K562 (cell line): ENCODE data around the gene C10orf105. TPM values are rescaled to one million over a fixed set of nuclear protein-coding genes. Genes with fewer than 3 reads are reported as not detected.

ENCODE experiments used
- ATAC-seq: fragments of 200-7000 bp; cut with Tn5 transposase; 3 replicates; pipeline ENCODE4 v1.9.1; 2020; ENCODE audit warnings: moderate library complexity
- BruUV-seq: library from RNA; stranded (reverse); fragments of 400-500 nt; replicated peaks from 2 replicates; lab custom pipeline; 2021; lab: Mats Ljungman, UMichigan
- CTCF ChIA-PET: fragments of 300-600 bp; formaldehyde crosslinking; extraction: SDS; loops from one replicate; lab custom pipeline; 2021; ENCODE audit warnings: low intra/inter-chr PET ratio; lab: Yijun Ruan, JAX
- POLR2A ChIA-PET: fragments of 300-600, 350-650 bp; sonication (Branson Sonifier 250); formaldehyde crosslinking; extraction: SDS; loops from one replicate; lab custom pipeline; 2021; ENCODE audit warnings: antibody characterized with exemption, inconsistent platforms; lab: Yijun Ruan, JAX
- DNase-seq, 4 experiments: peaks; one replicate each; pipeline versions ENCODE4 v3.0.0 to v3.0.0-alpha.2; 2011 to 2018; ENCODE audit warnings: low spot score in 3 of 4, mixed read lengths in 3 of 4; ENCODE audit errors: extremely low read depth in 1 of 4
- FAIRE-seq: peaks from 2 replicates; lab custom pipeline; 2011; peaks lifted over from hg19 to GRCh38; lab: Jason Lieb, UNC
- H2AFZ ChIP-seq: 2 replicates; pipeline ENCODE4 v1.6.0; 2011; ENCODE audit warnings: low read depth, low read length, control low read depth, inconsistent platforms
- H3K27ac ChIP-seq: fragments of 200-600 bp; 3 replicates; pipeline ENCODE4 v1.8.0; 2011; ENCODE audit warnings: low read depth, mild to moderate bottlenecking, control low read depth, inconsistent platforms, low read length, moderate library complexity, mixed read lengths; ENCODE audit errors: extremely low read depth
- H3K27me3 ChIP-seq, 2 experiments: fragments of 300-600 bp in 1 of 2; 2 replicates in 1 of 2; 3 replicates in 1 of 2; pipeline versions ENCODE4 v1.6.0 to v1.8.0; 2011; ENCODE audit warnings: inconsistent platforms in 2 of 2, low read length in 2 of 2, mild to moderate bottlenecking in 1 of 2, mixed read lengths in 1 of 2, moderate library complexity in 1 of 2; ENCODE audit not compliant: control insufficient read depth in 2 of 2, insufficient read depth in 2 of 2
- H3K36me3 ChIP-seq: fragments of 300-600 bp; 3 replicates; pipeline ENCODE4 v1.8.0; 2011; ENCODE audit warnings: mild to moderate bottlenecking, low read length, inconsistent platforms; ENCODE audit not compliant: control insufficient read depth, insufficient read depth
- H3K4me1 ChIP-seq, 2 experiments: fragments of 200-600 bp in 1 of 2; replicated peaks in 1 of 2; 2 replicates in 1 of 2; 3 replicates in 1 of 2; pipeline versions ENCODE4 v1.5.1 to v1.8.0; 2011; ENCODE audit warnings: inconsistent platforms in 2 of 2, low read length in 2 of 2, mild to moderate bottlenecking in 1 of 2, mixed read lengths in 1 of 2, moderate library complexity in 1 of 2; ENCODE audit not compliant: control insufficient read depth in 2 of 2, insufficient read depth in 2 of 2
- H3K4me2 ChIP-seq: 2 replicates; pipeline ENCODE4 v1.6.1; 2011; ENCODE audit warnings: low read length, control low read depth, inconsistent platforms, mixed read lengths; ENCODE audit not compliant: insufficient read depth
- H3K4me3 ChIP-seq: fragments of 200-600 bp; sonication (generic), shearing (Covaris generic); 2 replicates; pipeline ENCODE4 v1.5.1; 2016; ENCODE audit warnings: control low read depth, inconsistent platforms
- H3K79me2 ChIP-seq: fragments of 200-600 bp; 3 replicates; pipeline ENCODE4 v1.8.0; 2011; ENCODE audit warnings: low read length, inconsistent platforms; ENCODE audit not compliant: control insufficient read depth, insufficient read depth
- H3K9ac ChIP-seq, 2 experiments: 2 replicates each; pipeline versions ENCODE4 v1.6.0 to v1.6.1; 2011; ENCODE audit warnings: low read depth in 2 of 2, low read length in 2 of 2, control low read depth in 1 of 2, inconsistent platforms in 1 of 2, mild to moderate bottlenecking in 1 of 2, mixed read lengths in 1 of 2; ENCODE audit not compliant: insufficient read depth in 1 of 2
- H3K9me1 ChIP-seq: one replicate; pipeline ENCODE4 v1.6.0; 2011; ENCODE audit warnings: inconsistent platforms, mild to moderate bottlenecking, low read length, moderate library complexity; ENCODE audit not compliant: control insufficient read depth, insufficient read depth
- H3K9me3 ChIP-seq: replicated peaks from 2 replicates; pipeline ENCODE4 v1.5.1; 2011; ENCODE audit warnings: low read depth, low read length, inconsistent platforms; ENCODE audit not compliant: control insufficient read depth, insufficient read depth
- H4K20me1 ChIP-seq: replicated peaks from 2 replicates; pipeline ENCODE4 v1.6.1; 2011; ENCODE audit warnings: low read length, inconsistent platforms, mixed read lengths; ENCODE audit not compliant: control insufficient read depth, insufficient read depth
- CREB5 ChIP-seq: fragments of 250-450 bp; sonication (Bioruptor Pico); IDR thresholded peaks from 2 replicates; pipeline ENCODE4 v1.5.0; 2020; ENCODE audit warnings: mild to moderate bottlenecking
- EGR1 ChIP-seq: fragments of 450-650 bp; conservative IDR thresholded peaks from 2 replicates; pipeline ENCODE4 v1.6.1; 2017; ENCODE audit warnings: mild to moderate bottlenecking
- ESRRA ChIP-seq: fragments of 450-650 bp; IDR thresholded peaks from 2 replicates; pipeline ENCODE4 v1.6.1; 2014; ENCODE audit warnings: low read depth, mild to moderate bottlenecking, moderate library complexity, borderline replicate concordance
- FOS ChIP-seq: IDR thresholded peaks from 3 replicates; pipeline ENCODE4 v1.6.1; 2011; ENCODE audit not compliant: insufficient read length; ENCODE audit errors: extremely low read depth
- FOXA1 ChIP-seq: fragments of 450-650 bp; IDR thresholded peaks from 2 replicates; pipeline ENCODE4 v1.6.1; 2016; ENCODE audit warnings: mild to moderate bottlenecking, borderline replicate concordance
- GTF2A2 ChIP-seq: IDR thresholded peaks from 2 replicates; pipeline ENCODE4 v1.6.1; 2016; ENCODE audit warnings: mild to moderate bottlenecking, missing genetic modification characterization, missing compliant biosample characterization
- GTF3C2 ChIP-seq: IDR thresholded peaks from 3 replicates; pipeline ENCODE4 v1.6.1; 2011; ENCODE audit warnings: borderline replicate concordance, mild to moderate bottlenecking, moderate library complexity; ENCODE audit not compliant: insufficient read length; ENCODE audit errors: extremely low read depth
- JUND ChIP-seq, 2 experiments: IDR thresholded peaks; 2 replicates in 1 of 2; 3 replicates in 1 of 2; pipeline ENCODE4 v1.6.1; 2011; ENCODE audit warnings: borderline replicate concordance in 2 of 2, low read depth in 2 of 2, low read length in 2 of 2, improper control_type of control experiment in 1 of 2, missing biosample characterization in 1 of 2, missing genetic modification characterization in 1 of 2, missing genetic modification reagents in 1 of 2
- MEF2D ChIP-seq: conservative IDR thresholded peaks from 2 replicates; pipeline ENCODE4 v1.6.1; 2016; ENCODE audit warnings: low read depth, missing genetic modification characterization, missing compliant biosample characterization
- NR2C1 ChIP-seq, 2 experiments: fragments of 450-650 bp; IDR thresholded peaks; 2 replicates each; pipeline ENCODE4 v1.6.1; 2017; ENCODE audit warnings: mild to moderate bottlenecking in 2 of 2, antibody characterized with exemption in 1 of 2, inconsistent platforms in 1 of 2, missing compliant biosample characterization in 1 of 2, missing genetic modification characterization in 1 of 2
- RAD21 ChIP-seq, 2 experiments: fragments of 250-450 bp in 1 of 2; fragments of 450-650 bp in 1 of 2; sonication (Bioruptor Pico) in 1 of 2; formaldehyde crosslinking in 1 of 2; IDR thresholded peaks in 1 of 2; conservative IDR thresholded peaks in 1 of 2; 2 replicates each; pipeline versions ENCODE4 v1.4.0 to v1.8.0; 2020 to 2022; ENCODE audit warnings: mild to moderate bottlenecking in 2 of 2, moderate library complexity in 1 of 2
- RBM15 ChIP-seq: fragments of 200-400 bp; formaldehyde crosslinking; IDR thresholded peaks from 2 replicates; pipeline ENCODE4 v1.6.1; 2018; ENCODE audit warnings: mild to moderate bottlenecking, low read length, moderate library complexity; ENCODE audit not compliant: insufficient read depth
- ZNF174 ChIP-seq: fragments of 250-450 bp; sonication (Bioruptor Pico); IDR thresholded peaks from 2 replicates; pipeline ENCODE4 v1.4.0; 2020; ENCODE audit warnings: mild to moderate bottlenecking
- ZNF57 ChIP-seq: fragments of 450-650 bp; formaldehyde crosslinking; IDR thresholded peaks from 2 replicates; pipeline ENCODE4 v1.4.0; 2020; ENCODE audit warnings: mild to moderate bottlenecking, moderate library complexity
- ZNF668 ChIP-seq: fragments of 250-450 bp; sonication (Bioruptor Pico); IDR thresholded peaks from 2 replicates; pipeline ENCODE4 v1.8.0; 2022; ENCODE audit warnings: mild to moderate bottlenecking, inconsistent platforms
- ZNF76 ChIP-seq: fragments of 250-450 bp; sonication (Bioruptor Pico); IDR thresholded peaks from 2 replicates; pipeline ENCODE4 v1.4.0; 2020; ENCODE audit warnings: mild to moderate bottlenecking, moderate library complexity, borderline replicate concordance
- WGBS: fragments of 100-300 bp; shearing (Covaris generic); methylation state at CpG from one replicate; pipeline ENCODE4 v1.1.6; 2016; ENCODE audit warnings: low coverage, mixed read lengths; ENCODE audit not compliant: insufficient coverage; ENCODE audit errors: missing lambda C conversion rate; 5-methylcytosine and 5-hydroxymethylcytosine counted together
- in situ Hi-C: fragments of 300-500 bp; cut with MboI; formaldehyde crosslinking; loops from 4 replicates; pipeline ENCODE4 v1.15.0; 2018; ENCODE audit warnings: inconsistent platforms, mixed read lengths
- intact Hi-C: fragments of 100-400 bp; cut with micrococcal nuclease; formaldehyde crosslinking; loops from 2 replicates; pipeline ENCODE4 v1.14.2; 2022
- polyA plus RNA-seq, 8 experiments: library from polyadenylated mRNA; depleted of rRNA in 4 of 8; stranded (reverse) in 5 of 8; unstranded in 3 of 8; fragments of >200 nt; fragmentation: Nextera tagmentation in 2 of 8; fragmentation: Illumina TruSeq in 1 of 8; extraction: Ambion mirVana in 2 of 8; extraction: Trizol in 1 of 8; gene quantifications; 2 replicates each; pipeline versions ENCODE4 v1.2.1 to v1.2.3, GENCODE V29; 2011 to 2014; ENCODE audit warnings: inconsistent platforms in 1 of 8, missing spikeins in 1 of 8
- total RNA-seq, 7 experiments: library from RNA; depleted of rRNA in 6 of 7; stranded (reverse); fragments of >200 nt in 6 of 7; fragmentation: Illumina TruSeq in 2 of 7; extraction: Trizol in 2 of 7; gene quantifications; 2 replicates each; pipeline versions ENCODE4 v1.2.1 to v1.2.3, GENCODE V29; 2011 to 2021; ENCODE audit warnings: low replicate concordance in 1 of 7

C10orf105 gene
- total and polyA plus RNA-seq, 9 of the 15 experiments (the other 6 are each of a cell fraction or from before 2014, with no cell fraction given): 0.03 to 0.25 (median 0.04) TPM; not detected in 3

- no peak for FAIRE-seq
- Histone ChIP-seq H4K20me1 (no peaks in the 10 kb centered on the region), H3K79me2 (no peaks in the 10 kb centered on the region), H3K4me3 (no peak overlapping the region), H3K36me3 (no peaks in the 10 kb centered on the region), H3K9me3 (no peaks in the 10 kb centered on the region), H3K4me2 (no peak overlapping the region), H3K9me1 (no peaks in the 10 kb centered on the region)
- no TSS peak for BruUV-seq
- ATAC-seq: no peak
- TF ChIP-seq RAD21 (CRISPR knock-in tag; conservative IDR thresholded peaks at IDR 0.05 in 1 of 2, IDR thresholded peaks at IDR 0.05 in 1 of 2): peak in 1 of 2 experiments; percentile 13; a peak in 1 of 4 replicates
- TF ChIP-seq JUND (IDR thresholded peaks at IDR 0.05; ENCODE audit: borderline replicate concordance, low read depth, low read length): no peak
- no peak for TF ChIP-seq JUND (tag; IDR thresholded peaks at IDR 0.05; ENCODE audit: borderline replicate concordance, low read depth, low read length)
- TF ChIP-seq ESRRA: peak; percentile 59
- TF ChIP-seq GTF3C2: no peak
- TF ChIP-seq FOS: no peak
- TF ChIP-seq MEF2D (tag): no peak
- TF ChIP-seq FOXA1: no peak
- no peak for TF ChIP-seq NR2C1 (IDR thresholded peaks at IDR 0.05)
- TF ChIP-seq NR2C1 (tag; IDR thresholded peaks at IDR 0.05): peak; percentile 27; the same call in 1 of the 2 replicates
- TF ChIP-seq ZNF76 (CRISPR knock-in tag): no peak
- TF ChIP-seq ZNF174: no peak
- TF ChIP-seq RBM15: no peak
- TF ChIP-seq EGR1: no peak
- TF ChIP-seq GTF2A2 (tag): no peak
- no peak for TF ChIP-seq ZNF57 (CRISPR knock-in tag)
- TF ChIP-seq CREB5: no peak
- TF ChIP-seq ZNF668: no peak
- TF ChIP-seq, all 486 proteins: peak for 3
- Histone ChIP-seq H3K27ac (no peak overlapping the region), H3K27me3 (peaks cover 4 to 9% of the 10 kb centered on the region in 2 experiments; a peak in 2 of 5 replicates), H3K4me1 (peaks cover 61 to 81% of the 10 kb centered on the region in 2 experiments), H3K9ac (no peak overlapping the region), H2AFZ (no peak overlapping the region)
- WGBS: 69% methylated on average over 12 of the region's 14 CpGs
- in situ Hi-C loops (no loop called here), intact Hi-C loops (no loop called here)
- no peak for DNase-seq
- CTCF ChIA-PET: no interaction called here
- POLR2A ChIA-PET: interaction anchor here (0.8 to 1.2 kb wide), 3 partner anchors 9 to 15 kb away, joined by 3 to 5 read pairs (median 3); no protein-coding TSS in a partner anchor
These were observed 32.1 kb upstream of the C10orf105 start for GRCh38 chr10:71751515-71752224.
